ENCODE measurements around the gene CR1. TPM values are rescaled to one million over a fixed set of nuclear protein-coding genes. Genes with fewer than 3 reads are reported as not detected.

Gene CR1
- total RNA-seq, 1 experiment from 2014 or later: 0.07 TPM

- DNase-seq (ENCODE audit: low read depth, low spot score) (no peak), ATAC-seq (no peak)
- no peaks in the 10 kb centered on the region for H3K9me2 ChIP-seq (ENCODE audit: insufficient read depth)
- no peak overlapping the region for H3K4me2 ChIP-seq (ENCODE audit: low read length)
- H4K20me1 ChIP-seq (ENCODE audit: insufficient read depth): no peaks in the 10 kb centered on the region
- no TSS peak for BruUV-seq (replicated peaks)
- intact Hi-C loops (cut with micrococcal nuclease): no loop called here
- no peak overlapping the region for H3K4me3 ChIP-seq (replicated peaks in 1 of 2; ENCODE audit: low read depth in 1 of 2, low read length in 2 of 2)
- no peaks in the 10 kb centered on the region for H3K4me1 ChIP-seq (ENCODE audit: control insufficient read depth in 1 of 2, insufficient read depth in 2 of 2, low read length in 2 of 2)
- H2AFZ ChIP-seq (ENCODE audit: low read depth, low read length, poor library complexity, severe bottlenecking): no peak overlapping the region
- H3K9me3 ChIP-seq (ENCODE audit: control insufficient read depth in 1 of 2, insufficient read depth in 1 of 2, low read depth in 1 of 2, low read length in 2 of 2): no peaks in the 10 kb centered on the region
- POLR2A ChIA-PET: no interaction called here
- RAD21 ChIA-PET (ENCODE audit: low non-redundant PET in 1 of 2, low total read pairs in 2 of 2, uncharacterized antibody in 2 of 2, unreplicated experiment in 2 of 2): no interaction called here
- H3K79me2 ChIP-seq (ENCODE audit: insufficient read depth, low read length): no peaks in the 10 kb centered on the region
- H3K27ac ChIP-seq (ENCODE audit: low read depth, low read length): no peak overlapping the region
- H3K27me3 ChIP-seq (ENCODE audit: insufficient read depth, low read length): no peaks in the 10 kb centered on the region
- no peak overlapping the region for H3K9ac ChIP-seq (ENCODE audit: low read length)
- H3K36me3 ChIP-seq (ENCODE audit: control insufficient read depth in 1 of 2, insufficient read depth in 2 of 2, low read length in 2 of 2): no peaks in the 10 kb centered on the region
- CTCF ChIA-PET: interaction anchor here (1.2 kb wide), 1 partner anchor 16 kb away, joined by 4 read pairs; no protein-coding TSS in a partner anchor
- TF ChIP-seq ZNF274 (IDR thresholded peaks at IDR 0.05; ENCODE audit: low read depth, low read length) (no peak), YY1 (IDR thresholded peaks at IDR 0.05; ENCODE audit: extremely low read depth, insufficient replicate concordance, low read depth, low read length) (no peak), FOSL1 (IDR thresholded peaks at IDR 0.05; ENCODE audit: low read depth) (no peak), CEBPB (IDR thresholded peaks at IDR 0.05; ENCODE audit: low read depth) (no peak), EZH2phosphoT487 (IDR thresholded peaks at IDR 0.05; ENCODE audit: borderline replicate concordance) (no peak), EZH2 (IDR thresholded peaks at IDR 0.05) (no peak), ZBTB33 (IDR thresholded peaks at IDR 0.05; ENCODE audit: extremely low read depth, insufficient replicate concordance, low read length) (no peak), ZFX (IDR thresholded peaks at IDR 0.05) (no peak), EGR1 (IDR thresholded peaks at IDR 0.05; ENCODE audit: low read depth) (no peak), TCF7L2 (IDR thresholded peaks at IDR 0.05; ENCODE audit: borderline replicate concordance, extremely low read depth, insufficient read depth, insufficient read length) (no peak), SIN3A (IDR thresholded peaks at IDR 0.05; ENCODE audit: low read depth) (no peak), SP1 (IDR thresholded peaks at IDR 0.05; ENCODE audit: low read depth) (no peak), JUND (IDR thresholded peaks at IDR 0.05) (no peak), SRF (IDR thresholded peaks at IDR 0.05; ENCODE audit: low read depth) (no peak), ATF3 (IDR thresholded peaks at IDR 0.05) (no peak), POLR2AphosphoS5 (IDR thresholded peaks at IDR 0.05; ENCODE audit: low read depth, low read length) (no peak), ELF1 (IDR thresholded peaks at IDR 0.05; ENCODE audit: borderline replicate concordance, low read depth) (no peak)
These were observed 25.0 kb upstream of the CR1 start for GRCh38 chr1:207470927-207471326.

Measured in HCT116 (cell line).